A549 (cell line): ENCODE data around the gene LAMB1.
"Not testable (repeated sequence)": the region's sequence is repeated elsewhere in the genome, so short reads cannot be mapped to it uniquely, and the experiment has no call there.

Source experiments
- CBX2 ChIP-seq: fragments of 200-600 bp; sonication (generic); IDR thresholded peaks from 2 replicates; pipeline ENCODE4 v1.6.1; 2016; ENCODE audit warnings: low read depth, mild to moderate bottlenecking, borderline replicate concordance
- CEBPB ChIP-seq, 2 experiments: fragments of >200 bp in 1 of 2; sonication (Bioruptor Twin) in 1 of 2; formaldehyde crosslinking in 1 of 2; IDR thresholded peaks; 2 replicates each; pipeline ENCODE4 v1.6.1; 2012 to 2016
- CHD2 ChIP-seq: fragments of 150-350 bp; IDR thresholded peaks from 2 replicates; pipeline ENCODE4 v1.6.1; 2014; ENCODE audit warnings: low read length; ENCODE audit not compliant: partially characterized antibody
- EP300 ChIP-seq, 2 experiments: fragments of >200 bp; sonication (Bioruptor Twin); formaldehyde crosslinking; IDR thresholded peaks; 2 replicates in 1 of 2; 3 replicates in 1 of 2; pipeline ENCODE4 v1.6.1; 2016 to 2017
- FOSB ChIP-seq: fragments of 250-450 bp; sonication (Bioruptor Pico); IDR thresholded peaks from 2 replicates; pipeline ENCODE4 v1.5.0; 2020; ENCODE audit warnings: mild to moderate bottlenecking, moderate library complexity
- HDAC2 ChIP-seq: fragments of 200-600 bp; sonication (generic); IDR thresholded peaks from 2 replicates; pipeline ENCODE4 v1.6.1; 2016
- JUNB ChIP-seq: fragments of >200 bp; sonication (Bioruptor Twin); formaldehyde crosslinking; IDR thresholded peaks from 2 replicates; pipeline ENCODE4 v1.6.1; 2016
- MAZ ChIP-seq: fragments of 150-350 bp; IDR thresholded peaks from 2 replicates; pipeline ENCODE4 v1.6.1; 2014; ENCODE audit warnings: antibody characterized with exemption, low read depth, low read length, borderline replicate concordance
- POLR2A ChIP-seq: IDR thresholded peaks from 2 replicates; pipeline ENCODE4 v1.6.1; 2012; ENCODE audit warnings: mild to moderate bottlenecking, low read length
- TF ChIP-seq, protein P1 (sequence below): fragments of 250-450 bp; sonication (Bioruptor Pico); IDR thresholded peaks from 2 replicates; pipeline ENCODE4 v1.5.0; 2021; ENCODE audit warnings: mild to moderate bottlenecking, moderate library complexity, borderline replicate concordance
- TF ChIP-seq, protein P2 (sequence below): fragments of >200 bp; sonication (Bioruptor Twin); formaldehyde crosslinking; IDR thresholded peaks from 3 replicates; pipeline ENCODE4 v1.5.1; 2016
- TF ChIP-seq, protein P3 (sequence below): IDR thresholded peaks from 2 replicates; pipeline ENCODE4 v1.6.1; 2012
- TF ChIP-seq, protein P4 (sequence below): fragments of 150-350 bp; IDR thresholded peaks from 2 replicates; pipeline ENCODE4 v1.6.1; 2014; ENCODE audit warnings: low read depth, mild to moderate bottlenecking, low read length

DNA sequence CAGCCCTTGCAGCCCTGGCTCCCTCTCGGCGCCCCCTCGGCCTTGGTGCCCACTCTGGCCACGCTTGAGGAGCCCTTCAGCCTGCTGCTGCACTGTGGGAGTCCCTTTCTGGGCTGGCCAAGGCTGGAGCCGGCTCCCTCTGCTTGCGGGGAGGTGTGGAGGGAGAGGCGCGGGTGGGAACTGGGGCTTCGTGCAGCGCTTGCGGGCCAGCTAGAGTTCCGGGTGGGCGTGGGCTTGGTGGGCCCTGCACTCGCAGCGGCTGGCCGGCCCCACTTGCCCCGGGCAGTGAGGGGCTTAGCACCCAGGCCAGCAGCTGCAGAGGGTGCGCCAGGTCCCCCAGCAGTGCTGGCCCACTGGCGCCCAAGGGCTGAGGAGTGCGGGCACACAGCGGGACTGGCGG, 115.1 kb downstream of the LAMB1 start:
- TF ChIP-seq CHD2; EP300 (IDR thresholded peaks at IDR 0.05); JUNB; FOSB (CRISPR knock-in tag); HDAC2; MAZ; CEBPB (IDR thresholded peaks at IDR 0.05); POLR2A; CBX2: not testable (repeated sequence)
- TF ChIP-seq, protein P1, sequence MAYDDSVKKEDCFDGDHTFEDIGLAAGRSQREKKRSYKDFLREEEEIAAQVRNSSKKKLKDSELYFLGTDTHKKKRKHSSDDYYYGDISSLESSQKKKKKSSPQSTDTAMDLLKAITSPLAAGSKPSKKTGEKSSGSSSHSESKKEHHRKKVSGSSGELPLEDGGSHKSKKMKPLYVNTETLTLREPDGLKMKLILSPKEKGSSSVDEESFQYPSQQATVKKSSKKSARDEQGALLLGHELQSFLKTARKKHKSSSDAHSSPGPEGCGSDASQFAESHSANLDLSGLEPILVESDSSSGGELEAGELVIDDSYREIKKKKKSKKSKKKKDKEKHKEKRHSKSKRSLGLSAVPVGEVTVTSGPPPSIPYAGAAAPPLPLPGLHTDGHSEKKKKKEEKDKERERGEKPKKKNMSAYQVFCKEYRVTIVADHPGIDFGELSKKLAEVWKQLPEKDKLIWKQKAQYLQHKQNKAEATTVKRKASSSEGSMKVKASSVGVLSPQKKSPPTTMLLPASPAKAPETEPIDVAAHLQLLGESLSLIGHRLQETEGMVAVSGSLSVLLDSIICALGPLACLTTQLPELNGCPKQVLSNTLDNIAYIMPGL, result not testable (repeated sequence)
- TF ChIP-seq, protein P2, sequence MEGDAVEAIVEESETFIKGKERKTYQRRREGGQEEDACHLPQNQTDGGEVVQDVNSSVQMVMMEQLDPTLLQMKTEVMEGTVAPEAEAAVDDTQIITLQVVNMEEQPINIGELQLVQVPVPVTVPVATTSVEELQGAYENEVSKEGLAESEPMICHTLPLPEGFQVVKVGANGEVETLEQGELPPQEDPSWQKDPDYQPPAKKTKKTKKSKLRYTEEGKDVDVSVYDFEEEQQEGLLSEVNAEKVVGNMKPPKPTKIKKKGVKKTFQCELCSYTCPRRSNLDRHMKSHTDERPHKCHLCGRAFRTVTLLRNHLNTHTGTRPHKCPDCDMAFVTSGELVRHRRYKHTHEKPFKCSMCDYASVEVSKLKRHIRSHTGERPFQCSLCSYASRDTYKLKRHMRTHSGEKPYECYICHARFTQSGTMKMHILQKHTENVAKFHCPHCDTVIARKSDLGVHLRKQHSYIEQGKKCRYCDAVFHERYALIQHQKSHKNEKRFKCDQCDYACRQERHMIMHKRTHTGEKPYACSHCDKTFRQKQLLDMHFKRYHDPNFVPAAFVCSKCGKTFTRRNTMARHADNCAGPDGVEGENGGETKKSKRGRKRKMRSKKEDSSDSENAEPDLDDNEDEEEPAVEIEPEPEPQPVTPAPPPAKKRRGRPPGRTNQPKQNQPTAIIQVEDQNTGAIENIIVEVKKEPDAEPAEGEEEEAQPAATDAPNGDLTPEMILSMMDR, result not testable (repeated sequence)
- TF ChIP-seq, protein P3, sequence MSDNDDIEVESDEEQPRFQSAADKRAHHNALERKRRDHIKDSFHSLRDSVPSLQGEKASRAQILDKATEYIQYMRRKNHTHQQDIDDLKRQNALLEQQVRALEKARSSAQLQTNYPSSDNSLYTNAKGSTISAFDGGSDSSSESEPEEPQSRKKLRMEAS, result not testable (repeated sequence)
- TF ChIP-seq, protein P4, sequence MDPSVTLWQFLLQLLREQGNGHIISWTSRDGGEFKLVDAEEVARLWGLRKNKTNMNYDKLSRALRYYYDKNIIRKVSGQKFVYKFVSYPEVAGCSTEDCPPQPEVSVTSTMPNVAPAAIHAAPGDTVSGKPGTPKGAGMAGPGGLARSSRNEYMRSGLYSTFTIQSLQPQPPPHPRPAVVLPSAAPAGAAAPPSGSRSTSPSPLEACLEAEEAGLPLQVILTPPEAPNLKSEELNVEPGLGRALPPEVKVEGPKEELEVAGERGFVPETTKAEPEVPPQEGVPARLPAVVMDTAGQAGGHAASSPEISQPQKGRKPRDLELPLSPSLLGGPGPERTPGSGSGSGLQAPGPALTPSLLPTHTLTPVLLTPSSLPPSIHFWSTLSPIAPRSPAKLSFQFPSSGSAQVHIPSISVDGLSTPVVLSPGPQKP, result not testable (repeated sequence)
